Testis (tissue), 2 donors: ENCODE data around the gene TPCN1.

ENCODE experiments used
- POLR2A ChIP-seq: fragments of 450-650 bp; IDR thresholded peaks from one replicate; pipeline ENCODE4 v1.6.1; 2017; ENCODE audit warnings: antibody characterized with exemption, mild to moderate bottlenecking, moderate library complexity
- TF ChIP-seq, protein P1 (sequence below), 3 experiments: fragments of 450-650 bp in 2 of 3; fragments of 200-600 bp in 1 of 3; sonication (generic) in 1 of 3; IDR thresholded peaks; one replicate each; pipeline ENCODE4 v1.5.1; 2016 to 2019; ENCODE audit warnings: antibody characterized with exemption in 3 of 3, mild to moderate bottlenecking in 2 of 3, moderate library complexity in 1 of 3

DNA sequence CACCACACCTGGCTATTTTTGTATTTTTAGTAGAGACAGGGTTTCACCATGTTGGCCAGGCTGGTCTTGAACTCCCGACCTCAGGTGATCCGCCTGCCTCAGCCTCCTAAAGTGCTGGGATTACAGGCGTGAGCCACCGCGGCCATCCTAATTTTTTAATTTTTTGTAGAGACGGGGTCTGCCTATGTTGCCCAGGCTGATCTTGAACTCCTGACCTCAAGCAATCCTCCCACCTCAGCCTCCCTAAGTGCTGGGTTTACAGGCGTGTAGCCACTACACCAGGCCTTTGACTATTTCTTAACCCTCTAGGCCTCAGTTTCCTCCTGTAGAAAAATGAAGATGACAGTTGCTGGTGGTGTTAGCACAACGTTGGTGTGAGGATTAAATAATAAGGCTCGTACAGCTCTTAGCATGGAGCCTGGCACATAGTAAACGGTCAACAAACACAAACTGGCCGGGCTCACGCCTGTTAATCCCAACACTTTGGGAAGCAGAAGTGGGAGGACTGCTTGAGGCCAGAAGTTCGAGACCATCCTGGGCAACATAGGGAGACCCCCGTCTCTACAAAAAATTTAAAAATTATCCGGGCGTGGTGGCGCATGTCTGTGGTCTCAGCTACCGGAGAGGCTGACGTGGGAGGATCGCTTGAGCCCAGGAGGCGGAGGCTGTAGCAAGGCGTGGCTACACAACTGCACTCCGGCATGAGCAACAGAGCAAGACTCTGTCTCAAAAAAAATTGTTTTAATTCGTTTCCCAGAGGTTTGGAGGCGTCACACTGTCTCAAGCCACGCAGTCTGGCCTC lies 37.0 kb upstream of the TPCN1 start:
- TF ChIP-seq, protein P1, sequence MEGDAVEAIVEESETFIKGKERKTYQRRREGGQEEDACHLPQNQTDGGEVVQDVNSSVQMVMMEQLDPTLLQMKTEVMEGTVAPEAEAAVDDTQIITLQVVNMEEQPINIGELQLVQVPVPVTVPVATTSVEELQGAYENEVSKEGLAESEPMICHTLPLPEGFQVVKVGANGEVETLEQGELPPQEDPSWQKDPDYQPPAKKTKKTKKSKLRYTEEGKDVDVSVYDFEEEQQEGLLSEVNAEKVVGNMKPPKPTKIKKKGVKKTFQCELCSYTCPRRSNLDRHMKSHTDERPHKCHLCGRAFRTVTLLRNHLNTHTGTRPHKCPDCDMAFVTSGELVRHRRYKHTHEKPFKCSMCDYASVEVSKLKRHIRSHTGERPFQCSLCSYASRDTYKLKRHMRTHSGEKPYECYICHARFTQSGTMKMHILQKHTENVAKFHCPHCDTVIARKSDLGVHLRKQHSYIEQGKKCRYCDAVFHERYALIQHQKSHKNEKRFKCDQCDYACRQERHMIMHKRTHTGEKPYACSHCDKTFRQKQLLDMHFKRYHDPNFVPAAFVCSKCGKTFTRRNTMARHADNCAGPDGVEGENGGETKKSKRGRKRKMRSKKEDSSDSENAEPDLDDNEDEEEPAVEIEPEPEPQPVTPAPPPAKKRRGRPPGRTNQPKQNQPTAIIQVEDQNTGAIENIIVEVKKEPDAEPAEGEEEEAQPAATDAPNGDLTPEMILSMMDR (IDR thresholded peaks at IDR 0.05), result no peak
- TF ChIP-seq POLR2A, result no peak
